GM21825 (cell line): ENCODE data around the gene SCN8A.
"Not testable (repeated sequence)": the region's sequence is repeated elsewhere in the genome, so short reads cannot be mapped to it uniquely, and the experiment has no call there.

Source experiments
- ATAC-seq: cut with Tn5 transposase; IDR thresholded peaks from one replicate; pipeline ENCODE4 v1.9.1; 2021; ENCODE audit warnings: mild to moderate bottlenecking, moderate library complexity; ENCODE audit not compliant: unreplicated experiment

The SCN8A gene

DNA sequence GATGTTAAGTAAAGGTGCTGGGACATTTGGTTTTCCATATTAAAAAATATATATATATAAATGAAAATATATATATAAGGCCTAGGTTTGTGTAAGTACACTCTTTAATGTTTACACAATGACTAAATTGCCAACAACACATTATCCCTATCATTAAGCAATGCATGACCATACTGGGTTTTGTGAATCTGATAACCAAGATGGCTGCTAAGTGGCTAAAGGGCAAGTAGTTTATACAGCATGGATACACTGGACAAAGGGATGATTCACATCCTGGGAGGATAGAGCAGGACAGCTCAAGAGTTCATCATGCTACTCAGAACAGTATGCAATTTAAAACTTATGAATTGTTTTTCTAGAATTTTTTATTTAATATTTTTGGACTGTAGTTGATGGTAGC is 168.1 kb downstream of the SCN8A start:
- no peak for ATAC-seq

GRCh38 chr12:51759695-51760094 is 168.7 kb downstream of the SCN8A start:
- ATAC-seq, result no peak

- ATAC-seq, result no peak
These were observed 169.2 kb downstream of the SCN8A start for GRCh38 chr12:51760231-51760630.

GRCh38 chr12:51763743-51764142 is 172.7 kb downstream of the SCN8A start:
- no peak for ATAC-seq

DNA sequence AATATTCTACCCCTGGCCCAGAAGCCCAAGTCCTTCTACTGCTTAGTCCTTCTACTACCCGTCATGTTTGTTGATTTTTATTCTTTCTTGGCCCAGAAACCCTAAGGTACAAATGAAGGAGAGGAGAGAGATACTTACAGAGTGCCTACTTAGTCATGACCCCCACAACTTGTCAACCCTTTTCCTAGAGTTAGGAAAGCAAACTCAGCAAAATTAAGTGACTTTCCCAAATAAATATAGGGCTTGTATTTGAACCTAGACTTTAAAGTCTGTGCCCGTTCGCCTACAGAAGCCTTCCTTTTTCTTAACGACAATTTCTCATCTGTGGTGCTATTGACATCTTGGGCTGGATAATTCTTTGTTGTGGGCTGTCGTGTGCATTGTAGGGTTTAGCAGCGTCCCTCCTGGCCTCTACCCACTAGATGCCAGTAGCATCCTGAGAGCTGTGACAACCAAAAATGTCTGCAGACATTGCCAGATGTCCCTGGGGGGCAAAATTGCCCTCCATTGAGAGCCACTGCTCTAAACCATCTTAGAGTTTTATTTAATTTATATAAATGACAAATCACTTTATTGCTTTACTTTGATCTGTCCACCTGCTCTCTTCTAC is 175.1 kb downstream of the SCN8A start:
- no peak for ATAC-seq

DNA sequence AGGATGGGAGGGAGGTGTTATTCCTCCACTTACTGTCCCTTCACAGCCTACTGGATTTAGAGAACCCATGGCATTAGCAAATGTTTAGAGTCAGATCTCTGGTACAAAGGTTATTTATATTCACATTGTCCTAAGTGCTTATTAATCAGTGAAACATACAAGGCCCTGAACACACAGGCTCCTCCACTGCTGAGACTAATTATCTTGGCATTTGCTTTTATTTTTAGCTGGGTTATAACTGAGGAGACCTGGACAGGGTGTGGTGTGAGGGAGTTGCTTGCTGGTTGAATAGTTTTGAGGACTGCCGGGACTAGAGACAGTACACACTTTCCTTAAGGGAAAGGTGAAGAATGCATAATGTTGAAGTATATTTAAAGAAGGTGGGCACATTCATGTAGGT is 180.0 kb downstream of the SCN8A start:
- ATAC-seq, result no peak

GRCh38 chr12:51773145-51773869 is 182.3 kb downstream of the SCN8A start:
- no peak for ATAC-seq

- no peak for ATAC-seq
These were observed 183.9 kb downstream of the SCN8A start for GRCh38 chr12:51774933-51775332.

- no peak for ATAC-seq
These were observed 186.4 kb downstream of the SCN8A start for GRCh38 chr12:51777457-51777856.

- no peak for ATAC-seq
These were observed 186.9 kb downstream of the SCN8A start for GRCh38 chr12:51777973-51778372.

DNA sequence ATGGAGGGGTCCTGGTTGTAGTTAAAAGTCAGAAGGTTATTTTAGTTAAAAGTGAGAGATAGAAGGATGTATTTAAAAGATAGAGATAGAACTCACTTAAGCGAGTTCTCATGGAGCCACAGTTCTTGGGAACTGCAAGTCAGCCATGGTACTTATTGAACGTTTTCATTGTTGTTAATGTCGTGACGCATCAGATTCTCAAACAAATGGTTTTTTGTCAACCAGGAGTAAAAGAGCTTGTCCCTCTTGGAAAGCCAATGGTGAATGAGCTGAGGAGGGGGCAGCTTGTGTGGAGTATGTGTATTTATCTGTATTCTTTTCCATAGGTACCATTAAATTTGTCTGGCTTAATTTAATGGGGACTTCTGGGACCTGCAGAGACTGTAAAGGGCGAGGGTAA is 188.8 kb downstream of the SCN8A start:
- no peak for ATAC-seq

DNA sequence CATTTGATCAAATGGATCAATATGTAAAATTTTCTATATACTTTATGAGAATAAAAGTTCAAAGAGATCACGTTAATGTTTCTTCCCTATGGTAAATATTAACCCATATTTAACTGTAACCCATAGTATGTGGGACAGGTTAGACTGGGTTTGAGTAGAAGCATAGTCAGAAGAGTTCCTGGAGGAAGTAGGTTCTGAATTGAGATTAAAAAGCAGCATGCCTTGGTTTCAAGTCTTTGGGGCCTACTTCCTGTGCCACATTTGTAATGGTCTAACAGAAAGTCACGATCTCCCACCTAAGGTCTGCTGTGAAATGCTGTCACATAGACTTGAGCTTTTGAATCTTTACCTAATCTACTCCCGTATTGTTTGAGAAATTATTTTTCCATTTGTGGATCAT is 193.7 kb downstream of the SCN8A start:
- ATAC-seq, result no peak

- ATAC-seq, result no peak
These were observed 194.9 kb downstream of the SCN8A start for GRCh38 chr12:51785906-51786305.

- ATAC-seq, result no peak
These were observed 197.8 kb downstream of the SCN8A start for GRCh38 chr12:51788876-51789275.

DNA sequence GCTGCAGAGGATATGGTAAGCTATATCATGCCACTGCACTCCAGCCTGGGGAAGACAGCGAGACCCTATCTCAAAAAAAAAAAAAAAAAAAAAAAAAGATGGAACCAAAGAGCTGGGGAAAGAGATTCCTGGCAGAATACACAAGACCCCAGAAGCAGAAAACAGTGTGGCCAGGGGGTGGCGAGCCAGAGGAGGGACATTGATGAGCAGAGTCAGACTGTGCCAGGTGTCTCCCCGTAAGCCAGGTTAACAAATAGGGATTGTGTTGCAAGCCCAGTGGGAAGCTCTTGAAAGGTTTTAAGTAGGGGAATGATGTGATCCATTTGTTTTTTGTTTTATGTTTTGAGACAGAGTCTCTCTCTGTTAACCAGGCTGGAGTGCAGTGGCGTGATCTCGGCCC is 201.4 kb downstream of the SCN8A start:
- ATAC-seq, result no peak

DNA sequence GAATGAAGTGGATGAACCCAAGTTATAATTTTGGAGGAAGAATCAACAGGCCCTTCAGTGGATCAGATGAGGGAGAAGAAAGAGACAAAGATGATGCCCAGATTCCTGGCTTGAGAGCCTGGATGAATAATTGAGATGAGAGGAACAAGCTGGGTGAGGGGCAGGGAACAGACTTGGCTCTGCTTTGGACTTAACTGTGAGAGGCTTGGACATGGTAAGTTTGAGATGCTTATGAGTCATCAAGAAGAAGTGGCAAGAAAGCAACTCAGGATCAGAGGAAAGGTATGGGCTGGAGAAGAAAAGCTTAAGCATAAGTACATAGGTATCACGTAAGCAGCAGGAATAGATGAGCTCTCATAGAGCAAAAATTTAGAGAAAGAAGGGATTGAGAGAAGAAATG is 202.2 kb downstream of the SCN8A start:
- ATAC-seq, result no peak

DNA sequence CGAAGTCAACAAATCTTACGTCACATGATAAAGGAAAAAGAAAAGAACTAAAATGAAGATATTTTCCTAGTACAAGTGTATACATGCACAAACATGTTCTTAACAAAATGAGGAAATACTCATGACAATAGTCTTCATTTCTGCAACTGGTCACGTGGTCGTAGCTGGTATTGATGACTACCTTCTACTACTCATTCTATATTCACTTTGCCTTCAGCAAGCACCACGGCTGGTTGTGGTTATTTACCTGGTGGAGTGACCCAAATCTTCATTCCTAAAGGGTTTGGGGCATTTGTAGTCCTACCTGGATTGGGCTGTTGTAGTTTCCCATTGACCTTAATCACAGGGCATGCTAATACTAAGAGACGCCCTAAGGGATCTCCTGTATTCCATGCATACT is 206.3 kb downstream of the SCN8A start:
- no peak for ATAC-seq

DNA sequence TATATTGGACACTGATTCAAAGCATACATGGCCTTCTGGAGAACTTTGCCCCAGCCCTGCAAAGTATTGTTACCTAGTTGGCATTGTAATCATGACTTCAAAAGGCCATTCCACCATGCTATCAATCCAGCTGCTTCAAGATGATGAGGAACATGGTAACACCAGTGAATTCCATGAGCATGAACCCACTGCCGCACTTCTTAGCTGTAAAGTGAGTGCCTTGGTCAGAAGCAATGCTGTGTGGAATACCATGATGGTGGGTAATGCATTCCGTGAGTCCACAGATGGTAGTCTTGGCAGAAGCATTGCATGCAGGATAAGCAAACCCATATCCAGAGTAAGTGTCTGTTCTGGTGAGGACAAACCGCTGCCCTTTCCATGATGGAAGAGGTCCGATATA is 207.0 kb downstream of the SCN8A start:
- ATAC-seq, result not testable (repeated sequence)

DNA sequence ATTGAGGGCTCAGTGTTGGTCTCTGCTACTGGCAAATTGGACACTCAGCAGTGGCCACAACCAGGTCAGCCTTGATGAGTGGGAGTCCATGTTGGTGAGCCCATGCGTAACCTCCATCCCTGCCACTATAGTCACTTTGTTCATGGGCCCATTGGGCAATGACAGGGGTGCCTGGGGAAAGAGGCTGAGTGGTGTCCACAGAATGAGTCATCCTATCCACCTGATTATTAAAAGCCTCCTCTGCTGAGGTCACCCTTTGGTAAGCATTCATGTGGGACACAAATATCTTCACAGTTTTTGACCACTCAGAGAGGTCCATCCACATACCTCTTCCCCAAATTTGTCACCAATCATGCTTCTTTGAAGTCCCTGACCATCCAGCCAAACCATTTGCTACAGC is 207.5 kb downstream of the SCN8A start:
- ATAC-seq, result no peak

- no peak for ATAC-seq
These were observed 210.0 kb downstream of the SCN8A start for GRCh38 chr12:51801027-51801426.

GRCh38 chr12:51806896-51807295 is 215.9 kb downstream of the SCN8A start:
- no peak for ATAC-seq

DNA sequence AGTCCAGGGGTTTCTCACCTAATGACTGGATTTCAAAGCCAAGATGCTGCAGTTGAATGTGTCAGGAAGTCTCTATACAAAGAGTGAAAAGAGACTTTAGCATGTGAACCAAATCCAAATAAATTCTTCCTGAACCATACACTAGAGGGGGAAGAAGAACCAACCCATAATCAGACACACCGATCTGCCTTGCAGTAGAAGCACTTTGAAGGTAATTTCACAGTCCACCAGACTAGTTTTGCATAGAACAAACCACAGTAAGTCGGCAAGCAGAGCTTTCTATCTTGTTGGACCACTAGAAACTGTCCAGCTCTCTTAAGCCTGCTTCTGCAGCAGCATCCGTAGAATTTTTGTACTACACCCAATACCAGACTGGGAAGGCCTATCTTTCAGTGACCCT is 218.2 kb downstream of the SCN8A start:
- ATAC-seq, result no peak
